SK-N-MC (cell line): ENCODE data around the gene FIBCD1.

Experiments used
- EZH2 ChIP-seq: fragments of 200-600 bp; sonication (generic); IDR thresholded peaks from one replicate; pipeline ENCODE4 v1.6.1; 2017; ENCODE audit warnings: antibody characterized with exemption
- POLR2AphosphoS5 ChIP-seq: IDR thresholded peaks from 2 replicates; pipeline ENCODE4 v1.6.1; 2012; ENCODE audit warnings: mild to moderate bottlenecking, low read depth, low read length, borderline replicate concordance

- TF ChIP-seq EZH2 (no peak), POLR2AphosphoS5 (no peak)
Observed at GRCh38 chr9:130981002-130981755, 42.1 kb upstream of the FIBCD1 start.
